Natural killer cell (primary cell): ENCODE results near the gene CROCC2. TPM values are rescaled to one million over a fixed set of nuclear protein-coding genes. Genes with fewer than 3 reads are reported as not detected.
A peak's percentile ranks its signal among the peaks of the same experiment; 100 is the strongest.

Experiments
- ATAC-seq, 3 donors: fragments of 150-1000 bp in 2 of 3; fragments of 200-7000 bp in 1 of 3; cut with Tn5 transposase; 1 replicate in 1 of 3; 2 replicates in 2 of 3; pipeline ENCODE4 v1.10.0; 2021; ENCODE audit warnings: mild to moderate bottlenecking in 2 of 3, moderate library complexity in 2 of 3
- DNase-seq, 2 donors: peaks; one replicate each; pipeline versions ENCODE4 v3.0.0 to v3.0.0-alpha.2; 2013 to 2021; ENCODE audit warnings: mixed read lengths in 1 of 2
- H3K27ac ChIP-seq: one replicate; pipeline ENCODE4 v1.5.1; 2013; ENCODE audit warnings: mild to moderate bottlenecking, low read length
- H3K27me3 ChIP-seq: one replicate; pipeline ENCODE4 v1.6.1; 2013; ENCODE audit warnings: low read length; ENCODE audit not compliant: control insufficient read depth, insufficient read depth
- H3K36me3 ChIP-seq: one replicate; pipeline ENCODE4 v1.6.1; 2013; ENCODE audit warnings: low read length; ENCODE audit not compliant: control insufficient read depth, insufficient read depth
- H3K4me1 ChIP-seq: one replicate; pipeline ENCODE4 v1.6.1; 2013; ENCODE audit warnings: low read length; ENCODE audit not compliant: control insufficient read depth, insufficient read depth
- H3K4me3 ChIP-seq: one replicate; pipeline ENCODE4 v1.5.1; 2013; ENCODE audit warnings: low read length
- H3K9me3 ChIP-seq: one replicate; pipeline ENCODE4 v1.6.1; 2013; ENCODE audit warnings: low read length; ENCODE audit not compliant: control insufficient read depth, insufficient read depth
- H3K27ac Mint-ChIP-seq, 2 donors: one replicate each; pipeline ENCODE4 v1.8.0; 2022; ENCODE audit warnings: mild to moderate bottlenecking in 2 of 2, mixed read lengths in 2 of 2, moderate library complexity in 1 of 2
- H3K27me3 Mint-ChIP-seq, 2 donors: one replicate each; pipeline ENCODE4 v1.8.0; 2022; ENCODE audit warnings: low read depth in 2 of 2, mixed read lengths in 2 of 2
- H3K36me3 Mint-ChIP-seq: one replicate; pipeline ENCODE4 v1.8.0; 2022; ENCODE audit warnings: mixed read lengths
- H3K4me1 Mint-ChIP-seq, 2 donors: one replicate each; pipeline ENCODE4 v1.8.0; 2022; ENCODE audit warnings: mixed read lengths in 2 of 2
- H3K4me3 Mint-ChIP-seq: one replicate; pipeline ENCODE4 v1.8.0; 2022; ENCODE audit warnings: mild to moderate bottlenecking, moderate library complexity, mixed read lengths
- H3K9me3 Mint-ChIP-seq, 2 donors: one replicate each; pipeline ENCODE4 v1.8.0; 2022; ENCODE audit warnings: mixed read lengths in 2 of 2
- WGBS: methylation state at CpG from one replicate; pipeline ENCODE4 v1.1.7; 2013; ENCODE audit warnings: missing lambda C conversion rate; ENCODE audit not compliant: insufficient coverage; 5-methylcytosine and 5-hydroxymethylcytosine counted together
- intact Hi-C: fragments of 100-400 bp; cut with micrococcal nuclease; formaldehyde crosslinking; loops from one replicate; pipeline ENCODE4 v1.14.2; 2022
- total RNA-seq, 4 donors: library from RNA; stranded (reverse); fragments of 120-200 nt in 1 of 4; gene quantifications; one replicate each; pipeline versions ENCODE4 v1.2.3 to v1.2.4, GENCODE V29; 2013 to 2022
- TF ChIP-seq, protein P1 (sequence below): fragments of 200-600 bp; IDR thresholded peaks from one replicate; pipeline ENCODE4 v1.8.0; 2022; ENCODE audit warnings: antibody characterized with exemption

CROCC2 gene
- total RNA-seq, 3 donors from 2014 or later (not counting 1 experiment from before 2014, with no cell fraction given), result 0.14 TPM; not detected in 2

DNA sequence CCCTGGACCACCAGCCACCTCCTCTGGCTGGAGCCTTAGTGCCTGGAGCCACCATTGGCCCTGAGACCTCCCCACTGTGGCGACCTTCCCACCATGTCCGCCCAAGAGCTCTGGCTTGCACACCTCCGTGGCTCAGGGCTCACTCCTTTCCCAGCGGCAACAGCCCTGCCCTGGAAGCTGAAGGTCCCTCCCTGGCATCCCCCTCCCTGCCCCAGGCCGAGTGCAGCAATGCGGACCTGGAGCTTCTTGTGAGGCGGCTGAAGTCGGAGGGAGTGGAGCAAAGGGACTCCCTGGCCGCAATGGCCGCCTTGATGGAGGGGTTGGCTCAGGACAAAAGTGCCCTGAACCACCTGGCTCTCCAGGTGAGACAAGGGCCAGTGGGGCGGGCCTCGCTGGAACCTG, 28.6 kb downstream of the CROCC2 start:
- no peaks in the 10 kb centered on the region for H3K27me3 ChIP-seq
- intact Hi-C loops, result no loop called here
- no peak overlapping the region for H3K4me3 ChIP-seq
- WGBS, result 90% methylated on average over 12 of the region's 12 CpGs
- H3K36me3 Mint-ChIP-seq, result no peaks in the 10 kb centered on the region
- no peaks in the 10 kb centered on the region for H3K36me3 ChIP-seq
- TF ChIP-seq, protein P1, sequence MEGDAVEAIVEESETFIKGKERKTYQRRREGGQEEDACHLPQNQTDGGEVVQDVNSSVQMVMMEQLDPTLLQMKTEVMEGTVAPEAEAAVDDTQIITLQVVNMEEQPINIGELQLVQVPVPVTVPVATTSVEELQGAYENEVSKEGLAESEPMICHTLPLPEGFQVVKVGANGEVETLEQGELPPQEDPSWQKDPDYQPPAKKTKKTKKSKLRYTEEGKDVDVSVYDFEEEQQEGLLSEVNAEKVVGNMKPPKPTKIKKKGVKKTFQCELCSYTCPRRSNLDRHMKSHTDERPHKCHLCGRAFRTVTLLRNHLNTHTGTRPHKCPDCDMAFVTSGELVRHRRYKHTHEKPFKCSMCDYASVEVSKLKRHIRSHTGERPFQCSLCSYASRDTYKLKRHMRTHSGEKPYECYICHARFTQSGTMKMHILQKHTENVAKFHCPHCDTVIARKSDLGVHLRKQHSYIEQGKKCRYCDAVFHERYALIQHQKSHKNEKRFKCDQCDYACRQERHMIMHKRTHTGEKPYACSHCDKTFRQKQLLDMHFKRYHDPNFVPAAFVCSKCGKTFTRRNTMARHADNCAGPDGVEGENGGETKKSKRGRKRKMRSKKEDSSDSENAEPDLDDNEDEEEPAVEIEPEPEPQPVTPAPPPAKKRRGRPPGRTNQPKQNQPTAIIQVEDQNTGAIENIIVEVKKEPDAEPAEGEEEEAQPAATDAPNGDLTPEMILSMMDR, result no peak
- H3K27ac Mint-ChIP-seq, result no peak overlapping the region
- no peaks in the 10 kb centered on the region for H3K9me3 Mint-ChIP-seq
- no peaks in the 10 kb centered on the region for H3K4me1 Mint-ChIP-seq
- no peak overlapping the region for H3K4me3 Mint-ChIP-seq
- no peak overlapping the region for H3K27ac ChIP-seq
- H3K27me3 Mint-ChIP-seq, result peaks cover 0 to 23% of the 10 kb centered on the region in 2 donors
- ATAC-seq (no peak), DNase-seq (peak in 1 of 2 donors; percentile 7)
- H3K4me1 ChIP-seq, result no peaks in the 10 kb centered on the region
- no peaks in the 10 kb centered on the region for H3K9me3 ChIP-seq

DNA sequence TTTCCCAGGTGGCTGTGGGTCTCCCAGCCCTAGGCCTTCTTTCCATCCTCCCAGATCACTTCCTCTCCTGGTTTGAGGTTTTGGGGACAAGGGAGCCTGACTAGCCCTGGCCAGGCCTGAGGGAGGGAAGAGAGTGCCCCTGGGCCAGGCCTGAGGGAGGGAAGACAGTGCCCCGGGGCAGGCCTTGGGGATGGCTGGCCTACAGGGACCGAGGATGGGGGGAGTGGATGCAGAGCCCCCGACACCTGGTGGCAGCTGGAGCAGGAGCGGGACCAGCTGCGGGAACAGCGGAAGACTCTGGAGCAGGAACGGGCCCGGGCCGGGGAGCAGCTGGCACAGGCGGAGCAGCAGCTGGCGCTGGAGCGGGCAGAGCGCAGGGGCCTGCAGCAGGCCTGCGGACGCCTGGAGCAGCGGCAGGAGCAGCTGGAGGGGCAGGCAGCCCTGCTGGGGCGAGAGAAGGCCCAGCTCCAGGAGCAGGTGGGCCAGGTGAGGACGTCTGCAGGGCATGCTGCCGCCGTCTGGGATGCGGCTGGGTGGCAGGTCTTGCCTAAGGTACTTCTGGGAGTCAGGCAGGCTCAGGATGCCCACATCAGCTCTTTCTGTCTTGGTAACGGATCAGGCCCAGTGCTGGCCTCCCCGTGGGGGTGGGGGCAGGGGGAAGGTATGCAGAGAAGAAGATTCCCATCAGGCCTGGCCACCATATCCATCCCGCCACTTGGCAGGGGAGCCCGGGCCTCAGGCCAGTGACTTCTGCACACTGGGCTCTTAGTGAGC, 29.2 kb downstream of the CROCC2 start:
- DNase-seq (peak in 1 of 2 donors; percentile 10), ATAC-seq (no peak)
- Histone ChIP-seq H3K36me3 (no peaks in the 10 kb centered on the region), H3K9me3 (no peaks in the 10 kb centered on the region), H3K27me3 (no peaks in the 10 kb centered on the region), H3K27ac (no peak overlapping the region), H3K4me3 (no peak overlapping the region), H3K4me1 (no peaks in the 10 kb centered on the region)
- TF ChIP-seq, protein P1, result no peak
- Mint-ChIP-seq H3K27me3 (peaks cover 1 to 26% of the 10 kb centered on the region in 2 donors), H3K4me3 (no peak overlapping the region), H3K4me1 (no peaks in the 10 kb centered on the region), H3K27ac (no peak overlapping the region), H3K36me3 (no peaks in the 10 kb centered on the region), H3K9me3 (no peaks in the 10 kb centered on the region)
- intact Hi-C loops, result no loop called here
- 92% methylated on average over 25 of the region's 25 CpGs for WGBS

DNA sequence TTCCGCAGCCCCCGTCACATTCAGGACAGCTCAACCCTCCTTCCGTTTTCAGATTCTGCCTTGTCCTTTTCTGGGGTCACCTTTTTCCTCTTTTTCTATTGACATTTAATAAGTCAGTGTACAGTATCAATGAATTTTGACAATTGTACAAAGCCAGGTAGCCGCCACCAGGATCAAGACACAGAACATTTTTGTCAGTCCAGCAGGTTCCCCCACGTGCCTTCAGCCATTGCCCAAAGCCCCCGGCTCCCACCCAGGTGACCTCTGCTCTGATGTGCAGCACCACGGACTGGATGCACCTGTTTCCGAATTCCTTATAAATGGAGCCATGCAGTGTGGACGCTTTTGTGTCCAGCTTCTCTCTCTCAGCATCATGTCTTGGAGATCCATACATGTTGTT, 30.0 kb downstream of the CROCC2 start:
- TF ChIP-seq, protein P1, result no peak
- Histone ChIP-seq H3K27ac (no peak overlapping the region), H3K36me3 (no peaks in the 10 kb centered on the region), H3K4me1 (no peaks in the 10 kb centered on the region), H3K9me3 (no peaks in the 10 kb centered on the region), H3K27me3 (no peaks in the 10 kb centered on the region), H3K4me3 (no peak overlapping the region)
- DNase-seq, result peak in 1 of 2 donors; percentile 4
- 91% methylated on average over 9 of the region's 9 CpGs for WGBS
- Mint-ChIP-seq H3K27ac (no peak overlapping the region), H3K4me1 (no peaks in the 10 kb centered on the region), H3K36me3 (no peaks in the 10 kb centered on the region), H3K9me3 (no peaks in the 10 kb centered on the region), H3K27me3 (peaks cover 4 to 34% of the 10 kb centered on the region in 2 donors), H3K4me3 (no peak overlapping the region)
- no peak for ATAC-seq
- intact Hi-C loops, result no loop called here
